Activated CD4-positive, CD25-positive, alpha-beta regulatory T cell treated with anti-CD3 and anti-CD28 coated beads, Interleukin-2, amount 50 U/mL, for 24 hours (primary cell): ENCODE results near the gene CISD1.

Experiments
- ATAC-seq, 2 donors: fragments of 150-1000 bp; cut with Tn5 transposase; one replicate each; pipeline ENCODE4 v1.10.0; 2021; ENCODE audit warnings: mild to moderate bottlenecking in 1 of 2, moderate library complexity in 1 of 2

CISD1 gene

GRCh38 chr10:58266003-58266825 lies 2.7 kb upstream of the CISD1 start:
- ATAC-seq = peak; percentile 48 to 55

- no peak for ATAC-seq
Measured at GRCh38 chr10:58266826-58267712, 1.9 kb upstream of the CISD1 start.

GRCh38 chr10:58267713-58268453 lies 1.1 kb upstream of the CISD1 start, which contains the start of gene IPMK:
Gene IPMK, minus strand, starts transcription at chr10:58267894. Its CDS starts 283 bp downstream, at chr10:58267611.
- peak; percentile 60 to 61 for ATAC-seq

GRCh38 chr10:58268454-58268945 lies 462 bp upstream of the CISD1 start:
- ATAC-seq = no peak

- no peak for ATAC-seq
Measured at GRCh38 chr10:58269782-58270290, 874 bp downstream of the CISD1 start.

GRCh38 chr10:58275261-58275660 lies 6.3 kb downstream of the CISD1 start:
- no peak for ATAC-seq

- ATAC-seq = no peak
Measured at GRCh38 chr10:58275908-58276307, 6.9 kb downstream of the CISD1 start.

- no peak for ATAC-seq
Measured at GRCh38 chr10:58278274-58278961, 9.5 kb downstream of the CISD1 start.

GRCh38 chr10:58278962-58279307 lies 10.0 kb downstream of the CISD1 start:
- ATAC-seq = no peak

GRCh38 chr10:58280477-58280876 lies 11.5 kb downstream of the CISD1 start:
- ATAC-seq = no peak

GRCh38 chr10:58281092-58281752 lies 12.3 kb downstream of the CISD1 start:
- ATAC-seq = no peak

- ATAC-seq = peak; percentile 91 to 92
Measured at GRCh38 chr10:58282615-58283014, 13.7 kb downstream of the CISD1 start.

- peak; percentile 48 to 53 for ATAC-seq
Measured at GRCh38 chr10:58291538-58292174, 22.7 kb downstream of the CISD1 start.

GRCh38 chr10:58293989-58294388 lies 25.0 kb downstream of the CISD1 start:
- no peak for ATAC-seq

- ATAC-seq = peak; percentile 65 to 69
Measured at GRCh38 chr10:58299580-58299979, 30.6 kb downstream of the CISD1 start.

GRCh38 chr10:58300676-58301075 lies 31.7 kb downstream of the CISD1 start:
- ATAC-seq = no peak

- no peak for ATAC-seq
Measured at GRCh38 chr10:58302254-58302653, 33.3 kb downstream of the CISD1 start.

- no peak for ATAC-seq
Measured at GRCh38 chr10:58304099-58304633, 35.2 kb downstream of the CISD1 start.

- no peak for ATAC-seq
Measured at GRCh38 chr10:58305821-58306220, 36.9 kb downstream of the CISD1 start.

- ATAC-seq = no peak
Measured at GRCh38 chr10:58307676-58308075, 38.7 kb downstream of the CISD1 start.

- no peak for ATAC-seq
Measured at GRCh38 chr10:58311026-58311425, 42.1 kb downstream of the CISD1 start.
